HUES48 (cell line): ENCODE results near the gene APOM.

Experiments
- H3K27ac ChIP-seq: one replicate; pipeline ENCODE4 v1.7.0; 2013; ENCODE audit warnings: low read depth, low read length, inconsistent platforms
- H3K27me3 ChIP-seq: 2 replicates; pipeline ENCODE4 v1.6.1; 2013; ENCODE audit warnings: mild to moderate bottlenecking, low read length; ENCODE audit not compliant: control insufficient read depth, insufficient read depth
- H3K36me3 ChIP-seq: 2 replicates; pipeline ENCODE4 v1.6.1; 2013; ENCODE audit warnings: low read length; ENCODE audit not compliant: control insufficient read depth, insufficient read depth
- H3K4me1 ChIP-seq: 2 replicates; pipeline ENCODE4 v1.6.1; 2013; ENCODE audit warnings: mild to moderate bottlenecking, low read length; ENCODE audit not compliant: control insufficient read depth, insufficient read depth
- H3K4me3 ChIP-seq: 2 replicates; pipeline ENCODE4 v1.5.1; 2013; ENCODE audit warnings: mild to moderate bottlenecking, low read depth, low read length
- H3K9ac ChIP-seq: 2 replicates; pipeline ENCODE4 v1.6.1; 2013; ENCODE audit warnings: mild to moderate bottlenecking, low read depth, low read length, moderate library complexity
- H3K9me3 ChIP-seq: 2 replicates; pipeline ENCODE4 v1.6.1; 2013; ENCODE audit warnings: low read length; ENCODE audit not compliant: control insufficient read depth, insufficient read depth

Gene APOM

GRCh38 chr6:31701666-31702404, 46.1 kb downstream of the APOM start:
- Histone ChIP-seq H3K27ac (peak overlapping the region; percentile 93), H3K9ac (peak overlapping the region; percentile 75; the same call in 1 of the 2 replicates), H3K27me3 (no peaks in the 10 kb centered on the region), H3K36me3 (peaks cover 21% of the 10 kb centered on the region; the same call in 1 of the 2 replicates), H3K4me3 (peak overlapping the region; percentile 89), H3K4me1 (0 out of 2 replicates have a peak, but pooled peaks cover 7% of the 10 kb centered on the region), H3K9me3 (no peaks in the 10 kb centered on the region)

DNA sequence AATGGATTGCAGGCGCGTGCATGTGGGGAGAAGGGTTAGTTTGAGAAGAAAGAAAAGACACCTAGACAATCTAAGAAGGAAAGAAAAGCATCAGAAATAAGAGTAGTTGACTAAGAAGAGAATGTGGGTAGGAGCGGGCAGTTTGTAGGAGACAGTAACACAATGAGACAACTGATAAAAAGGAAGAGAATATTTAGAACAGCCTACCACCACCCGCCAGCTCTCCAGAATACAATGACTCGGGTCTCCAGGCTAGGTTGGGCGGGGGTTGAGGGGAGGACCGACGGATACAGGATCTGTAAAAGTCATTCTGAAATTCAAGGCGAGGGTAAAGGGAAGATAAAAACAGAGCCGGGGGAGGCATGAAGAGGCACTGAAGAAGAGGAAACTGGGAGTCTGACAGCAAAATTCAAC, 46.7 kb downstream of the APOM start:
- Histone ChIP-seq H3K9me3 (no peaks in the 10 kb centered on the region), H3K4me1 (0 out of 2 replicates have a peak, but pooled peaks cover 7% of the 10 kb centered on the region), H3K27ac (peak overlapping the region; percentile 93), H3K27me3 (no peaks in the 10 kb centered on the region), H3K9ac (peak overlapping the region; percentile 75), H3K4me3 (peak overlapping the region; percentile 89), H3K36me3 (peaks cover 17% of the 10 kb centered on the region; the same call in 1 of the 2 replicates)

DNA sequence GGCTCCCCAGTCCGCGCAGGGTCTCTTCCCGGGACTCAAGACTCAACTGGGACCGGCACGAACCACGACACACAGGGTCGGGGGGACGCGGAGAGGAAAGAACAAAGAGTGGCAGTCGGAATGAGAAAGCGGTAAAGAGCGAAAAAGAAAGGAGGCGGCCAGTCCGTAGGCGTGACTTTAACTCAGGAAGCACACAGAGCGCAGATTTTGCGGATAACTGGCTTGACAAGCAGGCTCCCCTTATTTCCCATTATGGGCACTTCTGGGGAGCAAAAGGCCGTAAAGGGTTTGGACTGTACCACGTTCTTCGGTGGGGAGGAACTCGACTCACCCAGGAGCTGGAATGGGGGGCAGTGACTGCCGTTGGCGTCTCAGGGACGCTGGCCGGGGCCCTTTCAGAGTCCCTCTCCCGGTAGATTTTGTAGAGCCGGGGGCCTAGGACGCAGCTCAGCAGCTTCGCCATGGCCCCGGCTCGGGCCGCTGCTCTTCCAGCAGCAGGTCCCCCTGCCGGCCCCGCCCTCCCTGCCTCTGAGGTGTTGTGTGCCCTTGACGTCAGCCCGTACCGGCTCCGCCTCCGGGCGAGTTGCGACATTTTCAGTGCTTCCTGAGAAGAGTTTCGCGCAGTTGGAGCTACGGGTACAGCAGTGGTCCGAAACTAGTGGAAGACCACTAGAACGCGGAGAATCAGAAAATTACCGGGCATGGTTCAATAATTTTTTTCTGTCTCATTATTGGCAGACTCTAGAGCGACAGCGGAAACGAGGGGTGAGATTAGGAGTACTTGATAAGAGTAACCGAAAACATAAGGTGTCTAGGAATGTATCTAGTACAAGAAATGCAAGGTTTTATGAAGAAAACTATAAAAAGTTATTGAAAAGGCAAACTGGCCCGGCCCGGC, 47.4 kb downstream of the APOM start, which contains the start of gene ABHD16A:
Gene ABHD16A, minus strand, starts transcription at position 506 of the 898 bp plus-strand sequence. Its CDS starts 43 bp downstream, at position 463.
- Histone ChIP-seq H3K4me1 (0 out of 2 replicates have a peak, but pooled peaks cover 7% of the 10 kb centered on the region), H3K9ac (peak within 1 kb of the TSS; percentile 75), H3K9me3 (no peaks in the 10 kb centered on the region), H3K36me3 (peaks cover 17% of the 10 kb centered on the region; the same call in 1 of the 2 replicates), H3K27me3 (no peaks in the 10 kb centered on the region), H3K4me3 (peak within 1 kb of the TSS; percentile 89), H3K27ac (peak within 1 kb of the TSS; percentile 93)

DNA sequence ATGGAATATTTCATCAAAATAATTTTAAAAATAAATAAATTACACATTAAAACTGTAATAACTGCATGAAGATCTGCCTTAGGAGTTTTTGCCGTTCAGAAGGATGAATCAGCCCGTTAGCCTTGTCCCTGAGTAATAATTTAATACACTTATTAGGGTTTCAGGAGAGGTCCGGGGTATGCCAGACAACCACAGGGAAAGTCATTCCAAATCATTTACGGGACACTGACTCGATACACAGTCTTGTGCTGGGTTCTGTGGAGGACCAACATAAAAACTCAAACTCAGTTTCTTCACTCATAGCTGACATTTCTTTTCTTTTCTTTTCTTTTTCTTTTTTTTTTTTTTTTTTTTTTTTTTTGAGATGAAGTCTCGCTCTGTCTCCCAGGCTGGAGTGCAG, 50.2 kb downstream of the APOM start:
- 0 out of 2 replicates have a peak, but pooled peaks cover 7% of the 10 kb centered on the region for H3K4me1 ChIP-seq
- H3K27me3 ChIP-seq: no peaks in the 10 kb centered on the region
- no peaks in the 10 kb centered on the region for H3K9me3 ChIP-seq
- H3K36me3 ChIP-seq: no peaks in the 10 kb centered on the region; the same call in 1 of the 2 replicates
- no peak overlapping the region for H3K9ac ChIP-seq
- no peak overlapping the region for H3K27ac ChIP-seq
- no peak overlapping the region for H3K4me3 ChIP-seq

GRCh38 chr6:31706599-31706998, 50.9 kb downstream of the APOM start, which contains the start of gene LY6G6F:
Gene LY6G6F, plus strand, starts transcription at chr6:31706866. Its CDS starts 41 bp downstream, at chr6:31706907.
- Histone ChIP-seq H3K27me3 (no peaks in the 10 kb centered on the region), H3K36me3 (no peaks in the 10 kb centered on the region), H3K27ac (no peak within 1 kb of the TSS), H3K4me1 (0 out of 2 replicates have a peak, but pooled peaks cover 7% of the 10 kb centered on the region), H3K9ac (no peak within 1 kb of the TSS), H3K9me3 (no peaks in the 10 kb centered on the region), H3K4me3 (no peak within 1 kb of the TSS)

- Histone ChIP-seq H3K4me1 (no peaks in the 10 kb centered on the region), H3K27ac (no peak overlapping the region), H3K9ac (no peak overlapping the region), H3K9me3 (no peaks in the 10 kb centered on the region), H3K27me3 (no peaks in the 10 kb centered on the region), H3K4me3 (no peak overlapping the region), H3K36me3 (no peaks in the 10 kb centered on the region)
Observed at GRCh38 chr6:31707701-31708100, 52.0 kb downstream of the APOM start.
